Gastroesophageal sphincter (tissue), 4 donors: ENCODE results near the gene CYLC1. TPM values are rescaled to one million over a fixed set of nuclear protein-coding genes. Genes with fewer than 3 reads are reported as not detected.

Experiments used
- ATAC-seq: fragments of 150-250 bp; one replicate; pipeline ENCODE4 v1.9.1; 2016; ENCODE audit warnings: mild to moderate bottlenecking, moderate library complexity
- H3K27ac ChIP-seq, 4 donors: fragments of 200-600 bp; sonication (generic) in 3 of 4; 1 replicate in 3 of 4; 2 replicates in 1 of 4; pipeline ENCODE4 v1.5.1; 2016 to 2019
- H3K27me3 ChIP-seq: fragments of 200-600 bp; sonication (generic); one replicate; pipeline ENCODE4 v1.5.1; 2019
- H3K36me3 ChIP-seq, 2 donors: fragments of 200-600 bp; sonication (generic); one replicate each; pipeline ENCODE4 v1.5.1; 2019; ENCODE audit warnings: control low read depth in 1 of 2
- H3K4me1 ChIP-seq, 3 donors: fragments of 200-600 bp; sonication (generic); 1 replicate in 2 of 3; 2 replicates in 1 of 3; pipeline ENCODE4 v1.5.1; 2016 to 2019; ENCODE audit warnings: control low read depth in 2 of 3
- H3K4me3 ChIP-seq, 2 donors: fragments of 200-600 bp; sonication (generic); one replicate each; pipeline ENCODE4 v1.5.1; 2019; ENCODE audit warnings: mild to moderate bottlenecking in 1 of 2, moderate library complexity in 1 of 2
- H3K9me3 ChIP-seq, 3 donors: fragments of 200-600 bp; sonication (generic); one replicate each; pipeline ENCODE4 v1.5.1; 2017 to 2019; ENCODE audit warnings: control low read depth in 2 of 3
- CTCF ChIP-seq, 4 experiments: fragments of 200-600 bp in 2 of 4; fragments of 450-650 bp in 2 of 4; sonication (generic) in 1 of 4; IDR thresholded peaks; one replicate each; pipeline ENCODE4 v1.5.1; 2017 to 2019; ENCODE audit warnings: antibody characterized with exemption in 4 of 4, mild to moderate bottlenecking in 2 of 4, moderate library complexity in 2 of 4
- EP300 ChIP-seq: sonication (generic); formaldehyde crosslinking; IDR thresholded peaks from one replicate; pipeline ENCODE4 v1.6.1; 2017; ENCODE audit warnings: antibody characterized with exemption, mild to moderate bottlenecking
- POLR2A ChIP-seq, 2 donors: fragments of 450-650 bp; IDR thresholded peaks; one replicate each; pipeline ENCODE4 v1.6.1; 2017; ENCODE audit warnings: antibody characterized with exemption in 2 of 2, mild to moderate bottlenecking in 2 of 2, moderate library complexity in 1 of 2
- POLR2AphosphoS5 ChIP-seq: sonication (generic); formaldehyde crosslinking; IDR thresholded peaks from one replicate; pipeline ENCODE4 v1.6.1; 2017; ENCODE audit warnings: antibody characterized with exemption
- WGBS, 2 donors: methylation state at CpG; one replicate each; pipeline ENCODE4 v1.1.5; 2018; ENCODE audit warnings: low coverage in 1 of 2; 5-methylcytosine and 5-hydroxymethylcytosine counted together
- total RNA-seq, 4 donors: library from RNA; depleted of rRNA; stranded (reverse); fragments of >200 nt; gene quantifications; one replicate each; pipeline ENCODE4 v1.1.0, GENCODE V29; 2016

CYLC1 gene
- total RNA-seq, 4 donors from 2014 or later = not detected

GRCh38 chrX:83888585-83888984, 27.6 kb downstream of the CYLC1 start:
- no peak for ATAC-seq
- H3K4me1 ChIP-seq = no peaks in the 10 kb centered on the region
- no peaks in the 10 kb centered on the region for H3K9me3 ChIP-seq
- TF ChIP-seq POLR2AphosphoS5 = no peak
- no peak for TF ChIP-seq POLR2A (IDR thresholded peaks at IDR 0.05)
- no peak for TF ChIP-seq EP300
- TF ChIP-seq CTCF (IDR thresholded peaks at IDR 0.05) = no peak
- no peaks in the 10 kb centered on the region for H3K36me3 ChIP-seq
- H3K27me3 ChIP-seq = no peaks in the 10 kb centered on the region
- H3K27ac ChIP-seq = no peak overlapping the region
- no peak overlapping the region for H3K4me3 ChIP-seq
- 80 to 90% methylated on average over 2 of the region's 2 CpGs for WGBS, 2 donors

GRCh38 chrX:83892433-83892832, 31.5 kb downstream of the CYLC1 start:
- H3K4me1 ChIP-seq = no peaks in the 10 kb centered on the region
- no peaks in the 10 kb centered on the region for H3K27me3 ChIP-seq
- H3K36me3 ChIP-seq = no peaks in the 10 kb centered on the region
- no peak overlapping the region for H3K4me3 ChIP-seq
- H3K27ac ChIP-seq = no peak overlapping the region
- no peaks in the 10 kb centered on the region for H3K9me3 ChIP-seq
- ATAC-seq = no peak
- TF ChIP-seq EP300 = no peak
- WGBS, 2 donors = 70% methylated on average over 5 of the region's 12 CpGs; no CpG with 5 or more reads in 1 of the 2 donors

GRCh38 chrX:83906921-83907320, 46.0 kb downstream of the CYLC1 start:
- no peak for ATAC-seq
- 73 to 96% methylated on average over 3 of the region's 3 CpGs for WGBS, 2 donors
- Histone ChIP-seq H3K4me1 (no peaks in the 10 kb centered on the region), H3K4me3 (no peak overlapping the region), H3K9me3 (no peaks in the 10 kb centered on the region), H3K27me3 (no peaks in the 10 kb centered on the region), H3K36me3 (no peaks in the 10 kb centered on the region), H3K27ac (no peak overlapping the region)
- TF ChIP-seq CTCF (IDR thresholded peaks at IDR 0.05) (no peak), POLR2AphosphoS5 (no peak), EP300 (no peak), POLR2A (IDR thresholded peaks at IDR 0.05) (no peak)

- whole genome bisulfite sequencing, 2 donors = 29 to 54% methylated on average over 1 to 2 of the region's 2 CpGs
- ATAC-seq = no peak
These were observed 55.6 kb downstream of the CYLC1 start for GRCh38 chrX:83916525-83916924.

GRCh38 chrX:83934220-83934619, 73.3 kb downstream of the CYLC1 start:
- 42 to 63% methylated on average over 2 of the region's 2 CpGs for WGBS, 2 donors
- H3K27me3 ChIP-seq = no peaks in the 10 kb centered on the region
- H3K36me3 ChIP-seq = no peaks in the 10 kb centered on the region
- H3K9me3 ChIP-seq = no peaks in the 10 kb centered on the region
- TF ChIP-seq POLR2AphosphoS5 (no peak), CTCF (IDR thresholded peaks at IDR 0.05) (no peak), EP300 (no peak), POLR2A (IDR thresholded peaks at IDR 0.05) (no peak)
- H3K4me3 ChIP-seq = no peak overlapping the region
- ATAC-seq = no peak
- H3K27ac ChIP-seq = no peak overlapping the region
- no peaks in the 10 kb centered on the region for H3K4me1 ChIP-seq

More at GRCh38 chrX:83916525-83916924, 55.6 kb downstream of the CYLC1 start:
- Histone ChIP-seq H3K27me3 (no peaks in the 10 kb centered on the region), H3K4me1 (no peaks in the 10 kb centered on the region), H3K36me3 (no peaks in the 10 kb centered on the region), H3K27ac (no peak overlapping the region), H3K9me3 (no peaks in the 10 kb centered on the region), H3K4me3 (no peak overlapping the region)
- TF ChIP-seq POLR2A (IDR thresholded peaks at IDR 0.05) (no peak), CTCF (IDR thresholded peaks at IDR 0.05) (peak in 1 of 4 experiments; percentile 34)
